ENCODE data around the gene POR.

The POR gene

GRCh38 chr7:75957021-75957736 is 42.2 kb downstream of the POR start:
- Histone ChIP-seq H3K27ac (no peak overlapping the region), H3K4me2 (no peak overlapping the region), H4K20me1 (peaks cover 6 to 75% (median 36%) of the 10 kb centered on the region in 11 experiments; a peak in 19 of 22 replicates), H3K4me1 (peaks cover 17 to 46% (median 28%) of the 10 kb centered on the region in 10 experiments), H3K27me3 (no peaks in the 10 kb centered on the region), H3K4me3 (no peak overlapping the region), H3K9ac (no peak overlapping the region), H3K9me3 (replicated peaks in 1 of 11) (no peaks in the 10 kb centered on the region), H3K36me3 (peaks cover 58 to 88% (median 79%) of the 10 kb centered on the region in 11 experiments)
- TF ChIP-seq Cebpa-rat (IDR thresholded peaks at IDR 0.05) = no peak

GRCh38 chr7:75958802-75959543 is 44.0 kb downstream of the POR start:
- no peak overlapping the region for H3K9ac ChIP-seq
- TF ChIP-seq Cebpa-rat (IDR thresholded peaks at IDR 0.05) = no peak
- H3K9me3 ChIP-seq (replicated peaks in 1 of 11) = no peaks in the 10 kb centered on the region
- peaks cover 54 to 99% (median 90%) of the 10 kb centered on the region in 11 experiments for H3K36me3 ChIP-seq
- H4K20me1 ChIP-seq = peaks cover 8 to 86% (median 41%) of the 10 kb centered on the region in 11 experiments; a peak in 19 of 22 replicates
- peaks cover 15 to 46% (median 26%) of the 10 kb centered on the region in 10 experiments for H3K4me1 ChIP-seq
- H3K4me2 ChIP-seq = no peak overlapping the region
- no peak overlapping the region for H3K4me3 ChIP-seq
- H3K27me3 ChIP-seq = no peaks in the 10 kb centered on the region
- no peak overlapping the region for H3K27ac ChIP-seq

GRCh38 chr7:75960372-75960771 is 45.4 kb downstream of the POR start:
- no peaks in the 10 kb centered on the region for H3K27me3 ChIP-seq
- H3K27ac ChIP-seq = no peak overlapping the region
- H3K4me3 ChIP-seq = no peak overlapping the region
- H3K4me1 ChIP-seq = peaks cover 3 to 32% (median 19%) of the 10 kb centered on the region in 10 experiments; a peak in 16 of 20 replicates
- peaks cover 5 to 90% (median 42%) of the 10 kb centered on the region in 11 experiments; a peak in 19 of 22 replicates for H4K20me1 ChIP-seq
- H3K9ac ChIP-seq = no peak overlapping the region; a peak in 1 of 22 replicates
- H3K9me3 ChIP-seq (replicated peaks in 1 of 11) = no peaks in the 10 kb centered on the region
- H3K4me2 ChIP-seq = peak overlapping the region in 2 of 11 experiments; percentile 6 to 18; a peak in 2 of 22 replicates
- TF ChIP-seq Cebpa-rat (IDR thresholded peaks at IDR 0.05) = no peak
- H3K36me3 ChIP-seq = peaks cover 40 to 99% (median 84%) of the 10 kb centered on the region in 11 experiments

GRCh38 chr7:75961218-75961617 is 46.3 kb downstream of the POR start:
- H3K27ac ChIP-seq = no peak overlapping the region
- H3K4me1 ChIP-seq = peaks cover 0 to 38% (median 22%) of the 10 kb centered on the region in 10 experiments; a peak in 12 of 20 replicates
- H3K9ac ChIP-seq = no peak overlapping the region
- H3K4me3 ChIP-seq = no peak overlapping the region
- TF ChIP-seq Cebpa-rat (IDR thresholded peaks at IDR 0.05) = no peak
- peaks cover 32 to 99% (median 84%) of the 10 kb centered on the region in 11 experiments for H3K36me3 ChIP-seq
- no peaks in the 10 kb centered on the region for H3K27me3 ChIP-seq
- H4K20me1 ChIP-seq = peaks cover 9 to 91% (median 42%) of the 10 kb centered on the region in 11 experiments; a peak in 20 of 22 replicates
- H3K9me3 ChIP-seq (replicated peaks in 1 of 11) = no peaks in the 10 kb centered on the region
- no peak overlapping the region for H3K4me2 ChIP-seq

DNA sequence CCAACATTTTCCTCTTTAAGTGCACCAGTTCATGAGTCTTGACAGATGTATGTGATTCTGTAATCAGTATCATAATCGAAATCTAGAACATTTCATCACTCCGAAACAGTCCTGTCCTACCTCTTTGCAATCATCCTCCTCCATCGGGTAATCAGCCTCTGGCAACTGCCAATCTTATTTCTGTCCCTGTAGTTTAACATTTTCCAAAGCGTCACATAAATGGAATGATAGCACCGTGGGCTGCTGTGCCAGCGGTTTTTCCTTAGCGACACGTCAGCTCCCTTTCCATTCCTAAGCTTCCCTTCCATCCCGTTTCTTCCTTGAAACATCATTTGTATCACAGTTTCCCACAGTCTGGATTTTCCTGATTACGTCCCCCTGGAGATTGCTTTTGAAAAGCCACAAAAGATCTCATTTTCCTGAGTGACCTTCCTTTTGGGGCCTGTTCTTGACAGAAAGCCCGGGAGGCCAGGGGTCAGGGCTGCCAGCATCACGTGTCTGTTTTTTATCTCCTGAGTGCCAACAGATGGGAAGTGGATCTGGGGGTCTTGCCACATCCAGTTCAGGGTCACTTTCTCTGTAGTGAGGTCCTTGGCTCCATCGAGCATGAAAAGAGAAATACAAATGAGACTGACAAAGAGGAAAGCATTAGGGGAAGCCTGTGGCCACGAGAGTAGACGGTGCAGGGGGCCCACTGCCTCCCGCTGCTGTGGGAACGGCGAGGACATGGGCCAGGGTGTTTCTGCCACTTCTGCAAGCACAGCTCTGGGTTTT is 47.8 kb downstream of the POR start:
- H3K9me3 ChIP-seq (replicated peaks in 1 of 11) = no peaks in the 10 kb centered on the region
- H3K4me3 ChIP-seq = no peak overlapping the region
- no peaks in the 10 kb centered on the region for H3K27me3 ChIP-seq
- peak overlapping the region in 3 of 11 experiments; percentile 9 to 19 (median 18); a peak in 1 of 22 replicates for H3K9ac ChIP-seq
- 0 out of 22 replicates have a peak overlapping the region, but pooled peaks of 1 of the 11 experiments have one; percentile 1 for H3K4me2 ChIP-seq
- peaks cover 12 to 91% (median 51%) of the 10 kb centered on the region in 11 experiments; a peak in 21 of 22 replicates for H4K20me1 ChIP-seq
- peaks cover 12 to 38% (median 34%) of the 10 kb centered on the region in 10 experiments for H3K4me1 ChIP-seq
- TF ChIP-seq Cebpa-rat (IDR thresholded peaks at IDR 0.05) = no peak
- H3K27ac ChIP-seq = peak overlapping the region in 1 of 11 experiments; percentile 2; a peak in 1 of 22 replicates
- peaks cover 18 to 98% (median 77%) of the 10 kb centered on the region in 11 experiments for H3K36me3 ChIP-seq

- no peak for TF ChIP-seq Cebpa-rat (IDR thresholded peaks at IDR 0.05)
- no peaks in the 10 kb centered on the region for H3K9me3 ChIP-seq (replicated peaks in 1 of 11)
- H3K4me2 ChIP-seq = 0 out of 22 replicates have a peak overlapping the region, but pooled peaks of 1 of the 11 experiments have one; percentile 1
- H3K4me3 ChIP-seq = no peak overlapping the region
- H3K36me3 ChIP-seq = peaks cover 18 to 98% (median 77%) of the 10 kb centered on the region in 11 experiments; a peak in 21 of 22 replicates
- peaks cover 17 to 41% (median 36%) of the 10 kb centered on the region in 10 experiments for H3K4me1 ChIP-seq
- no peaks in the 10 kb centered on the region for H3K27me3 ChIP-seq
- H4K20me1 ChIP-seq = peaks cover 14 to 94% (median 58%) of the 10 kb centered on the region in 11 experiments
- H3K27ac ChIP-seq = peak overlapping the region in 1 of 11 experiments; percentile 2; a peak in 1 of 22 replicates
- H3K9ac ChIP-seq = 0 out of 22 replicates have a peak overlapping the region, but pooled peaks of 1 of the 11 experiments have one; percentile 19
These were observed 48.5 kb downstream of the POR start for GRCh38 chr7:75963381-75963995.

DNA sequence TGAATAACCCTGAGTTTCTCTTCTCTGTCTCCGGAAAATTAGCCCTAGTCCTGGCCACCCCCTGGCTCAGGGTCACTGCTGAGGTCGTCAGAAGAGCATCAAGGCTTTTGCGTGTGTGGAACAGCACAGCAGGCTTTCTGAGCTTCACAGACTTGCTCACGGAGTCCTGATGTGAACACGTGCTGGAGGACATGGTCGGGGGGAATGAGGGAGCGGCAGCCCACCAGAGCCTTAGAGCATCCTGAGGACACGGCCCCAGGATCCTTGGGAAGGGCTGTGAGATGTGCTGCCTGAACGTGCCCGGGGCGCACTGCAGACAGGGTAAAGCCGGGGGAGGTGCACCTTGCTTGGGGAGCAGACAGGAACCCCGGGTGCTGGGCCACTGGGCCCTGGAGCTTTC is 50.7 kb downstream of the POR start:
- Histone ChIP-seq H3K27ac (0 out of 22 replicates have a peak overlapping the region, but pooled peaks of 1 of the 11 experiments have one; percentile 2), H3K4me1 (peaks cover 17 to 55% (median 27%) of the 10 kb centered on the region in 10 experiments; a peak in 19 of 20 replicates), H3K36me3 (peaks cover 11 to 92% (median 62%) of the 10 kb centered on the region in 11 experiments; a peak in 21 of 22 replicates), H3K9me3 (replicated peaks in 1 of 11) (no peaks in the 10 kb centered on the region), H3K4me3 (no peak overlapping the region), H3K27me3 (no peaks in the 10 kb centered on the region), H4K20me1 (peaks cover 16 to 97% (median 76%) of the 10 kb centered on the region in 11 experiments; a peak in 21 of 22 replicates), H3K4me2 (0 out of 22 replicates have a peak overlapping the region, but pooled peaks of 1 of the 11 experiments have one; percentile 18), H3K9ac (peak overlapping the region in 2 of 11 experiments; percentile 14 to 19; a peak in 2 of 22 replicates)
- TF ChIP-seq Cebpa-rat (IDR thresholded peaks at IDR 0.05) = no peak

Measured in BLaER1 treated with 17β-estradiol and CSF1 and Interleukin-3, amounts not matched to agents 10 nM and 100 nM (cell line).